ENCODE measurements around the gene NBEA.

- TF ChIP-seq CTCF (IDR thresholded peaks at IDR 0.05) (no peak), POLR2A (IDR thresholded peaks at IDR 0.05) (no peak)
Observed at GRCh38 chr13:35481777-35482176, 539.7 kb downstream of the NBEA start.
